Upper lobe of left lung (tissue), 4 donors: ENCODE data around the gene CASD1.

Experiments used
- EP300 ChIP-seq, 4 donors: sonication (generic); formaldehyde crosslinking; IDR thresholded peaks; one replicate each; pipeline ENCODE4 v1.5.1; 2017; ENCODE audit warnings: antibody characterized with exemption in 4 of 4, control low read depth in 2 of 4
- POLR2A ChIP-seq, 4 donors: fragments of 450-650 bp; IDR thresholded peaks; one replicate each; pipeline ENCODE4 v1.5.1; 2016 to 2017; ENCODE audit warnings: antibody characterized with exemption in 4 of 4, mild to moderate bottlenecking in 2 of 4
- POLR2AphosphoS5 ChIP-seq, 2 donors: sonication (generic); formaldehyde crosslinking; IDR thresholded peaks; one replicate each; pipeline ENCODE4 v1.5.1; 2017; ENCODE audit warnings: antibody characterized with exemption in 2 of 2
- TF ChIP-seq, protein P1 (sequence below), 6 experiments: fragments of 450-650 bp in 4 of 6; fragments of 200-600 bp in 2 of 6; sonication (generic) in 2 of 6; IDR thresholded peaks; one replicate each; pipeline ENCODE4 v1.5.1; 2016 to 2019; ENCODE audit warnings: antibody characterized with exemption in 6 of 6

DNA sequence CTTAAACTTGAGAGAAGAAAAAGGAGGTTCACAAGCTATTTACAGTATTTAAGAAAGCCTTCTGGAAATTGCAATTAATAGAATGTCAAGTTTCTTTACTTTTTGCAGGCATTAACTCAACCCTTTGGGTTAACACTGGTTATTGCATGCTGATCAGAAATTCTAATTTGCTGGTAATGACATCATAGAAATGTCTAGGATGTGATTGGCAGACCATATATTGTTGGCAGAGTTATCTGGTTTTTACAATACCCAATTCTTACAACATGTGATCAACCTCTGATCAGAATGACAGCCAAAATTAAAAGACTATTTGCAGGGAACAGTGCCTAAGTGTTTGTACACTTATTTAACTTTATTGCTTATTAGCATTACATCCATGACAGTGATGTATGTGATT, 1.6 kb upstream of the CASD1 start:
- TF ChIP-seq, protein P1, sequence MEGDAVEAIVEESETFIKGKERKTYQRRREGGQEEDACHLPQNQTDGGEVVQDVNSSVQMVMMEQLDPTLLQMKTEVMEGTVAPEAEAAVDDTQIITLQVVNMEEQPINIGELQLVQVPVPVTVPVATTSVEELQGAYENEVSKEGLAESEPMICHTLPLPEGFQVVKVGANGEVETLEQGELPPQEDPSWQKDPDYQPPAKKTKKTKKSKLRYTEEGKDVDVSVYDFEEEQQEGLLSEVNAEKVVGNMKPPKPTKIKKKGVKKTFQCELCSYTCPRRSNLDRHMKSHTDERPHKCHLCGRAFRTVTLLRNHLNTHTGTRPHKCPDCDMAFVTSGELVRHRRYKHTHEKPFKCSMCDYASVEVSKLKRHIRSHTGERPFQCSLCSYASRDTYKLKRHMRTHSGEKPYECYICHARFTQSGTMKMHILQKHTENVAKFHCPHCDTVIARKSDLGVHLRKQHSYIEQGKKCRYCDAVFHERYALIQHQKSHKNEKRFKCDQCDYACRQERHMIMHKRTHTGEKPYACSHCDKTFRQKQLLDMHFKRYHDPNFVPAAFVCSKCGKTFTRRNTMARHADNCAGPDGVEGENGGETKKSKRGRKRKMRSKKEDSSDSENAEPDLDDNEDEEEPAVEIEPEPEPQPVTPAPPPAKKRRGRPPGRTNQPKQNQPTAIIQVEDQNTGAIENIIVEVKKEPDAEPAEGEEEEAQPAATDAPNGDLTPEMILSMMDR (IDR thresholded peaks at IDR 0.05) = no peak
- TF ChIP-seq POLR2A (IDR thresholded peaks at IDR 0.05) = no peak
- TF ChIP-seq POLR2AphosphoS5 (IDR thresholded peaks at IDR 0.05) = no peak
- TF ChIP-seq EP300 (IDR thresholded peaks at IDR 0.05) = no peak
